HEK293 (cell line): ENCODE data around the gene IL17RC.

Source experiments
- FEZF1 ChIP-seq: fragments of 450-650 bp; formaldehyde crosslinking; IDR thresholded peaks from 2 replicates; pipeline ENCODE4 v1.5.1; 2016; ENCODE audit warnings: missing biosample characterization, missing genetic modification characterization
- GFI1B ChIP-seq: fragments of 450-650 bp; formaldehyde crosslinking; IDR thresholded peaks from 2 replicates; pipeline ENCODE4 v1.5.1; 2016; ENCODE audit warnings: missing biosample characterization, missing genetic modification characterization
- KLF1 ChIP-seq: fragments of 450-650 bp; formaldehyde crosslinking; IDR thresholded peaks from 2 replicates; pipeline ENCODE4 v1.5.1; 2016; ENCODE audit warnings: missing biosample characterization, missing genetic modification characterization
- KLF10 ChIP-seq: fragments of 450-650 bp; IDR thresholded peaks from 2 replicates; pipeline ENCODE4 v1.5.1; 2018; ENCODE audit warnings: missing biosample characterization, mild to moderate bottlenecking, missing genetic modification characterization
- MEIS1 ChIP-seq: sonication (generic); formaldehyde crosslinking; IDR thresholded peaks from 2 replicates; pipeline ENCODE4 v1.8.1; 2022; ENCODE audit warnings: missing genetic modification reagents, mild to moderate bottlenecking, borderline replicate concordance
- RBAK ChIP-seq: fragments of 450-650 bp; formaldehyde crosslinking; IDR thresholded peaks from 2 replicates; pipeline ENCODE4 v1.5.1; 2016; ENCODE audit warnings: missing biosample characterization, missing genetic modification characterization
- ZBTB11 ChIP-seq: fragments of 450-650 bp; formaldehyde crosslinking; conservative IDR thresholded peaks from 2 replicates; pipeline ENCODE4 v1.5.1; 2016; ENCODE audit warnings: low read depth, missing biosample characterization, missing genetic modification characterization
- ZBTB20 ChIP-seq: fragments of 450-650 bp; formaldehyde crosslinking; IDR thresholded peaks from 2 replicates; pipeline ENCODE4 v1.5.1; 2016; ENCODE audit warnings: missing biosample characterization, missing genetic modification characterization
- ZBTB26 ChIP-seq: fragments of 450-650 bp; formaldehyde crosslinking; optimal IDR thresholded peaks from 2 replicates; pipeline ENCODE3; 2016; ENCODE audit warnings: missing biosample characterization, mild to moderate bottlenecking, missing genetic modification characterization
- ZBTB44 ChIP-seq: fragments of 450-650 bp; IDR thresholded peaks from 2 replicates; pipeline ENCODE4 v1.5.1; 2018; ENCODE audit warnings: missing biosample characterization, mild to moderate bottlenecking, missing genetic modification characterization
- ZNF280D ChIP-seq: fragments of 450-650 bp; formaldehyde crosslinking; IDR thresholded peaks from 2 replicates; pipeline ENCODE4 v1.5.1; 2016; ENCODE audit warnings: missing biosample characterization, missing genetic modification characterization
- ZNF302 ChIP-seq: fragments of 450-650 bp; formaldehyde crosslinking; IDR thresholded peaks from 2 replicates; pipeline ENCODE4 v1.5.1; 2016; ENCODE audit warnings: missing biosample characterization, missing genetic modification characterization, low read depth
- ZNF623 ChIP-seq: fragments of 450-650 bp; formaldehyde crosslinking; IDR thresholded peaks from 2 replicates; pipeline ENCODE4 v1.5.1; 2016; ENCODE audit warnings: missing biosample characterization, missing genetic modification characterization
- ZNF629 ChIP-seq: fragments of 450-650 bp; formaldehyde crosslinking; IDR thresholded peaks from 2 replicates; pipeline ENCODE4 v1.5.1; 2017; ENCODE audit warnings: missing biosample characterization, missing genetic modification characterization
- ZNF639 ChIP-seq: fragments of 450-650 bp; formaldehyde crosslinking; IDR thresholded peaks from 2 replicates; pipeline ENCODE4 v1.5.1; 2016; ENCODE audit warnings: missing biosample characterization, missing genetic modification characterization
- ZNF658 ChIP-seq: fragments of 450-650 bp; formaldehyde crosslinking; IDR thresholded peaks from 2 replicates; pipeline ENCODE4; 2016; ENCODE audit warnings: missing biosample characterization, missing genetic modification characterization
- ZNF664 ChIP-seq: fragments of 450-650 bp; formaldehyde crosslinking; IDR thresholded peaks from 2 replicates; pipeline ENCODE4 v1.5.1; 2016; ENCODE audit warnings: missing biosample characterization, missing genetic modification characterization
- ZNF692 ChIP-seq: fragments of 450-650 bp; formaldehyde crosslinking; IDR thresholded peaks from 2 replicates; pipeline ENCODE4 v1.5.1; 2016; ENCODE audit warnings: missing biosample characterization, missing genetic modification characterization
- ZSCAN18 ChIP-seq: fragments of 450-650 bp; formaldehyde crosslinking; IDR thresholded peaks from 2 replicates; pipeline ENCODE4 v1.5.1; 2016; ENCODE audit warnings: missing biosample characterization, missing genetic modification characterization
- ZSCAN4 ChIP-seq: fragments of 450-650 bp; formaldehyde crosslinking; IDR thresholded peaks from 2 replicates; pipeline ENCODE4 v1.5.1; 2017; ENCODE audit warnings: missing biosample characterization, missing genetic modification characterization
- ZSCAN5A ChIP-seq: fragments of 450-650 bp; formaldehyde crosslinking; IDR thresholded peaks from 2 replicates; pipeline ENCODE4 v1.5.1; 2016; ENCODE audit warnings: missing biosample characterization, missing genetic modification characterization

IL17RC gene

GRCh38 chr3:9890249-9891071 lies 26.4 kb upstream of the IL17RC start, which contains the start of gene JAGN1 (continued):
- TF ChIP-seq ZSCAN18 (tag by site-specific recombination) (0 out of 2 replicates have a peak, but pooled peaks have one; percentile 46), ZNF658 (tag by site-specific recombination) (no peak), ZBTB44 (tag by site-specific recombination) (no peak), FEZF1 (0 out of 2 replicates have a peak, but pooled peaks have one; percentile 14), ZSCAN4 (tag by site-specific recombination) (0 out of 2 replicates have a peak, but pooled peaks have one; percentile 27), ZBTB20 (tag by site-specific recombination) (peak; percentile 66; the same call in 1 of the 2 replicates), ZNF623 (tag by site-specific recombination) (no peak; the same call in 1 of the 2 replicates), ZNF280D (0 out of 2 replicates have a peak, but pooled peaks have one; percentile 54), RBAK (tag by site-specific recombination) (no peak), ZBTB11 (peak; percentile 90), KLF10 (tag by site-specific recombination) (0 out of 2 replicates have a peak, but pooled peaks have one; percentile 24), KLF1 (tag by site-specific recombination) (peak; percentile 17), ZNF302 (tag by site-specific recombination) (no peak), MEIS1 (CRISPR knock-in tag) (no peak), GFI1B (tag by site-specific recombination) (peak; percentile 39; the same call in 1 of the 2 replicates), ZNF639 (tag by site-specific recombination) (peak; percentile 89), ZNF664 (tag by site-specific recombination) (no peak), ZNF629 (tag by site-specific recombination) (peak; percentile 74), ZSCAN5A (peak; percentile 93), ZNF692 (tag by site-specific recombination) (peak; percentile 86), ZBTB26 (tag by site-specific recombination) (peak; percentile 96)
